Stimulated activated CD8-positive, alpha-beta memory T cell treated with anti-CD3 and anti-CD28 coated beads, Interleukin-12 subunit alpha, Interleukin-12 subunit beta, amount 100 ng/mL, for 1 hour (primary cell): ENCODE measurements around the gene ZNF776.
"Not testable (repeated sequence)": the region's sequence is repeated elsewhere in the genome, so short reads cannot be mapped to it uniquely, and the experiment has no call there.

Experiments used
- DNase-seq: peaks from one replicate; pipeline ENCODE4 v3.0.0-alpha.2; 2020; ENCODE audit warnings: low read depth

The ZNF776 gene

DNA sequence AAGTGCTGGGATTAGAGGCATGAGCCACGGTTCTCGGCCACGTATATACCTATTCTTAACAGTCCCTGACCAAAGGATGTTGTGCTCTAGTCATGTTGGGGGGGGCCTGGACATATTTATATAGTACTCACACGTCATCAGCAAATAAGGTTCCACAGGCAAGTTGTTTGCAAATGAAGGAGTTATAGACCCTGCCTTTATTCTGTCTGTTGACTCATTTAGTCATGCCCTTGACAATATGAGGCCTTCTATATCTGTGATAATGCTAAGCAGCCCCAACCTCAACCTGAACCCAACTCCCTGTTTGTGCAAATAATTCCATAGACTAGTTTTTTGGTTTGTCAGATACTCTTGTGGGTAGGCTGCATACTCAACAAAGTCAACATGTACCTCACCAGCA is 31.7 kb downstream of the ZNF776 start:
- DNase-seq, result no peak

DNA sequence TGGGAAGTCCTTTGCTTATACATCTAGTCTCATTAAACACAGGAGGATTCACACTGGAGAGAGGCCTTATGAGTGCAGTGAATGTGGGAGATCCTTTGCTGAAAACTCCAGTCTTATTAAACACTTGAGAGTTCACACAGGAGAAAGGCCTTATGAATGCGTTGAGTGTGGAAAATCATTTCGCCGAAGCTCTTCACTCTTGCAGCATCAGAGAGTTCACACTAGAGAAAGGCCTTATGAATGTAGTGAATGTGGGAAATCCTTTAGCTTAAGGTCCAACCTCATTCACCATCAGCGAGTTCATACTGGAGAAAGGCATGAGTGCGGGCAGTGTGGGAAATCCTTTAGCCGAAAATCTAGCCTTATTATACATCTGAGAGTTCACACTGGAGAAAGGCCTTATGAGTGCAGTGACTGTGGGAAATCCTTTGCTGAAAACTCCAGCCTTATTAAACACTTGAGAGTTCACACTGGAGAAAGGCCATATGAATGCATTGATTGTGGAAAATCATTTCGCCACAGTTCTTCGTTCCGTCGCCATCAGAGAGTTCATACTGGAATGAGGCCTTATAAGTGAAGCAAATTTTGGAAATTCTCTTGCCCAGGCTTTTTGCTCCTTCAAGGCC is 32.7 kb downstream of the ZNF776 start:
- no peak for DNase-seq

DNA sequence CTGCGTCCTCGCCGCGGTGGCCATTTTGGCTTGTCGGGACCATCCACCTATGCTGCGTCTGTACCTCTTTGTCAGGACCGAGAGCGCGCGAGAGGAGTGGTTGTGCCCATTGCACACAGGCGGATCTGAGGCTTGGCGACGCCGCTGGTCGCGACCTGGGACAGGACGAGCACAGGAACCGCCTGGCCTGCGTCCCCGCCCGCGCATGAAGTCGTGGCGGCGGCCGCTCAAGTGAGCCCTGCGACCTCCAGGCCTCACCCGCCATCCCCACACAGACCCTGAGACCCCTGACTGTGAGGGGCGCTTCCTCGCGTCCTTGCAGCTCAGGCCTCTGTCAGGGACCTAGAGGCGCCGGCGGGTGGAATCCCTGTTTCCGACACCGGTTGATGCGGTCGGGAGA is 39.7 kb downstream of the ZNF776 start:
- DNase-seq, result no peak

DNA sequence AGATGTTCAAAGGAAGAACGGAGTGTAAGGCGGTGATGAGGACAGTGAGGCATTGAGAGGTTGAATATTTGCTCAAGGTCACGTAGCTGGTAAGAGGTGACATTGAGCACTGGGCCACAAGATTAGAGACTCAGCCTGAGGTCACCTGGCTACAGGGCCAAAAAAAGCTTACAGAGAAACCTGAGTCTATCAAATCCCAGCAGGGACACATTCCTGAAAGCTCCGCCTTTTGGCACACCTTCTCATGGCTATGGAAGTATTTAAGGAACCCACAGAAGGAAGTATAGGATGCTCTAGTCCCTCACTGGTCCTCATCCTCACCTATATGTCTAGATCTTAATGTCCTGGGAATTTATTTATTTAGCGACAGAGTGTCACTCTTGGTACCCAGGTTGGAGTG is 40.3 kb downstream of the ZNF776 start:
- no peak for DNase-seq

DNA sequence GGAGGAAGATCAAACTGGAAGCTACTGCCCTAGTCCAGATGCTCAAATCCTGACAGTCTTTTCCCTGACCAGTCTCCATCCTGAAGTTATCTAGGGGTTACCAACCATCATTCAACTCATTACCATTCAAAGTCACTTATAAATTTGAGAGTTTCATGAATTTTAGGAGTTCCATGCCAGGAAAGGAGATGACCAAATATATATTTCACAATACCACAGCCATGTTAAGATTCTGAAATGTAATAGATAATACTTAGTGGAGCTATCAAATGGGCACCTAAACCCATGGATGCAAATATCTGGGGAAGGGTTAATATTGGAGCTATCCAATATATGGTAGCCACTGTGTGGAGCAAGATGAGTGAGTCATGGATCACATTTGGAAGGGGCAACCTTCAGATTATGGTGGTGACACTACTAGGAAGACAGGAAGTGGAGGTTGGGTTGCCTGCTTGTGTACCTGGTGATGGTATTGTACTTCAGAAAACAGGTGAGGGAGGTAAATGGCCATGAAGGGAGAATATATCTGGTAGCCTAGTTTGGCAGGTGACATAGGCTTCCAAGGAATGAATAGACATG is 41.6 kb downstream of the ZNF776 start:
- no peak for DNase-seq

DNA sequence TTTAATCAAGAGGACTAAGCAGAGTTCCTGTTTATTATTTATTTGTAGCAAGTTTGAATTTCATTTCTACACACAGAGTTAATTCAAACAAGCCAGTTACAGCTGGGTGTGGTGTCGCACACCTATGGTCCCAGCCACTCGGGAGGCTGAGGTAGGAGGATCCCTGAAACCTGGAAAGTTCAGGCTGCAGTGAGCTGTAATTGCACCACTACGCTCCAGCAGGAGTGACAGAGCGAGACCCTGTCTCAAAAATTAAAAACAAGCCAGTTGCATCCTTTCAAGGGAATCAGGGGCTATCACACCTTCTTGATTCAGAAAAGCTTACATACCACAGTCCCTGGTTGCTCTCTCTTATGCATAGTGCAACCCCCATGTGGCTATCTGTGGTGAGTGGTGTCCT is 42.7 kb downstream of the ZNF776 start:
- DNase-seq, result no peak

DNA sequence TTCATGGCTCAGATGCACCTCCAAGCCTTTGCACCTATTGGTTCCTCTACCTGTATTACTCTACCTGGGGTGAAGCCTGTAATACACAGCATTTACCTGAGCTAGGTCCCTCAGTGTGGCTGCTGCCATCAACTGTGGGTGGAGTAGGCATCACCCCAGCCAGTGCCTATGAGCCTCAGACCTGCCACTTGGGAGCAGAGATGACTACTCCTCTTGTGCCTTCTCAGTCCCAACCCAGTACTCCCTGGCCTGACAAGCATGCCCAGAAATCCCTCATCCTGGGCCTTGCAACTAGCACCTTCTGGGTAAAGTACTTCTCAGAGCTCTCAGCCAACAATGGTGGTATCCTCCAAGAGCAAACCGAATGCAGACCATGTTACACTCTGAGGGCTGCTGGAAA is 50.0 kb downstream of the ZNF776 start:
- DNase-seq, result not testable (repeated sequence)

DNA sequence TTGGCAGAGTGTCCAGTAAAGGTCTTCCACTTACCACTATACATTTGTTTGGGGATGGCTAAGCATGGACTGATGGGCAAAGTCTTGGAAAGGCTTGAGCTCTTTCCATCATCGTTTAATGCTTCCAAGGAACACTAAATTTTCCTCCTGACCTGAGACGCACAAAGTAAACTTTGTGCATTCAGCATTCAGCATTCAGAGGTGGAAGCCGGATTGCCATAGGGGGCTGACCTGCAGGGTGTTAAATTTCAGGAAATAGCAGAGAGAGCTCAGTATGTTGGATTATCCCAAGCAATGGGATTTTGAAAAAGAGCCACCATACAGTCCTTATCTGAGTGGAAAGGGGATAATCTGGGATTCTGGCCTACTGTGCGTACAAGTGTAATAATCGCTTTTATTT is 54.1 kb downstream of the ZNF776 start:
- DNase-seq, result no peak

DNA sequence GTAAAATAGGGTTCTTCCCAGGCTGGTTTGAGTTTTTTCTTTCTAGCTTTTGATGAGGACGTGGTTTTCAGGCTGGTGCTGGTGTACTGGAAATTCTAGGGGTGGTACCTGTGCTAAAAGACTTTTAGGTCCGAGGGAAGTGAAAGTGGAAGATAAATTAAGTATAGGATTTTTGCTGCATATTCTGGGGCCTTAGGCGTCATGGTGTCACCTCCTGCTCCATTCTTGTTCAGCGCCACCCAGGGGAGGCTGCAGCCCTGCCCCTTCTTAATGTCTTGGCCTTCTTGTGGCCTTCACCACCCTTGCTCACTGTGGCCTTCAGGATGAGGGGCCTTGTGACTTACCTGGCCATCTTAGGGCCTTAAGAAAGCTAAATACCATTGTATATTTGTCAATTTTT is 55.7 kb downstream of the ZNF776 start:
- DNase-seq, result no peak

DNA sequence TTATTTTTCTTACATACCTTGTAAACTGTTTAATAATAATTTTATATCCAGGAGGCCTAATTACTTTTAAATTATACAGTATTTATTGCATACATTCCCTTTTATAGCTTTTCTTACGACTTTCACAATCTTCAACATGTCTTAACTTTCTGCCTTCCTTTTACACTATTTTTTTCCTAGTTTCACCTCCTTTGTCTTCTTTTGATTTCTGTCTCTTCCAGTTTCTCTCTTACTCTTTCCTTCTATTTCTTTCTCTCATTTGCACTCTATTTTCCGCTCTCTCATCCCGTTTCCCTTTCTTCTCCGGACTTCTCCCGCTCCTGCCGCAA is 56.6 kb downstream of the ZNF776 start:
- DNase-seq, result no peak

DNA sequence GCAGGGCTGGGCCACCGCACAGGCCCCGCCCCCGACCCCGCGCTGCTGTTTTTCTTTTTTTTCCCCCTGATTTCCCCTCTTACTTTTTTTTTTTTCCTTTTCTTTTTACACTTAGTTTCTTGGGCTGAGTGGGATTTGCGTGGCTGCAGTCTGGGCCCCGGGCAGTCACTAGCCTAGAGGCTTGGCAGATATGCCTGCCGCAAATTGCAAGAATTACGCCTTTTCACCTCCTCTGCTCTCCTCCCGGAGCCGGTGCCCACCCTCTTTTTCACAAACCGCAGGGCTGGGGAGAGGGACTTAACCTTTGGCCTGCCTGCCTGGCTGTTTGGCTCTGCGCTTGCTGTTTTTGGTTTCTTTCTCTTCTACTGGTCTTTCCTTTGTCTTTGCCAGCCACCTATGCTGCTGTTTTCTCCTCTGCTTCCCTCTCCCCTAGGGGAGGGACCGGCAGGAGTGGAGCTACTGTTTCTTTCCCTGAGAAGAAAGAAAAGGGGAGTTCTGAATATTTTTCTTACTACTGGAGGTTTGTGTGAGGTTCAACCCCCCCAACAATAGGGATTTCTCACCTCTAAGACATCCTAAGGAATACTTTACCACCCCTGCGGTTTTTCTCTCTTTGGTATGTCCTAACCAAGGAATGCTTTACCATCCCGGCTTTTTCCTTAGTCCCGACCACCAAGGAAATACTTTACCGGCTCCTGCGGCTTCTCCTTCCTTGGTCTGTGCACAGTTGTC is 57.1 kb downstream of the ZNF776 start:
- DNase-seq, result no peak

DNA sequence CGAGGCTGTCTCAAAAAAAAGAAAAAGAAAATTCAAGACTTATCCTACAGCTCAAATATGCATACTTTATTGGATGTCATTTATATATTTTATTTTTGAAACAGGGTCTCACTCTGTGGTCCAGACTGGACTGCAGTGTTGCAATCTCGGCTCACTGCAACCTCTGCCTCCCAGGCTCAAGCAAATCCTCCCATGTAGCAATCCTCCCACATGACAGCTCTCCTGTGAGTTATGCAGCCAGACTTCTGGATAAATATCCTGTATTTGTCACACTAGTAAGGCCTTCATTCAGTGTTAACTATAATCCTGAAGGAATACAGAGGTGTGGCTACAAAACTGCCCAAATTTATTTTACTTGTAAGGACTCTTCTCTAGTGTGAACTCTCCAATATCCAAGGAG is 60.9 kb downstream of the ZNF776 start:
- no peak for DNase-seq
